Kidney epithelial cell (primary cell): ENCODE data around the gene CSNK2B. TPM values are rescaled to one million over a fixed set of nuclear protein-coding genes. Genes with fewer than 3 reads are reported as not detected.

Experiments used
- DNase-seq: peaks from one replicate; pipeline ENCODE4 v3.0.0-alpha.2; 2010; ENCODE audit warnings: low read depth
- H3K27me3 ChIP-seq: 2 replicates; pipeline ENCODE4 v1.6.0; 2011; ENCODE audit warnings: low read length; ENCODE audit not compliant: control insufficient read depth, insufficient read depth
- H3K36me3 ChIP-seq: 2 replicates; pipeline ENCODE4 v1.5.1; 2011; ENCODE audit warnings: low read length; ENCODE audit not compliant: control insufficient read depth, insufficient read depth
- H3K4me3 ChIP-seq: 2 replicates; pipeline ENCODE4 v1.5.1; 2011; ENCODE audit warnings: low read depth, mild to moderate bottlenecking, control low read depth, low read length
- total RNA-seq: library from RNA; depleted of rRNA; stranded (reverse); fragments of >200 nt; gene quantifications from 2 replicates; pipeline ENCODE4 v1.2.3, GENCODE V29; 2015
- TF ChIP-seq, protein P1 (sequence below): IDR thresholded peaks from 2 replicates; pipeline ENCODE4 v1.5.1; 2011; ENCODE audit warnings: mild to moderate bottlenecking, moderate library complexity, low read length, control low read depth, inconsistent platforms; ENCODE audit not compliant: insufficient read depth, poor library complexity, severe bottlenecking

The CSNK2B gene
- 366 and 405 TPM in 2 replicates for total RNA-seq

DNA sequence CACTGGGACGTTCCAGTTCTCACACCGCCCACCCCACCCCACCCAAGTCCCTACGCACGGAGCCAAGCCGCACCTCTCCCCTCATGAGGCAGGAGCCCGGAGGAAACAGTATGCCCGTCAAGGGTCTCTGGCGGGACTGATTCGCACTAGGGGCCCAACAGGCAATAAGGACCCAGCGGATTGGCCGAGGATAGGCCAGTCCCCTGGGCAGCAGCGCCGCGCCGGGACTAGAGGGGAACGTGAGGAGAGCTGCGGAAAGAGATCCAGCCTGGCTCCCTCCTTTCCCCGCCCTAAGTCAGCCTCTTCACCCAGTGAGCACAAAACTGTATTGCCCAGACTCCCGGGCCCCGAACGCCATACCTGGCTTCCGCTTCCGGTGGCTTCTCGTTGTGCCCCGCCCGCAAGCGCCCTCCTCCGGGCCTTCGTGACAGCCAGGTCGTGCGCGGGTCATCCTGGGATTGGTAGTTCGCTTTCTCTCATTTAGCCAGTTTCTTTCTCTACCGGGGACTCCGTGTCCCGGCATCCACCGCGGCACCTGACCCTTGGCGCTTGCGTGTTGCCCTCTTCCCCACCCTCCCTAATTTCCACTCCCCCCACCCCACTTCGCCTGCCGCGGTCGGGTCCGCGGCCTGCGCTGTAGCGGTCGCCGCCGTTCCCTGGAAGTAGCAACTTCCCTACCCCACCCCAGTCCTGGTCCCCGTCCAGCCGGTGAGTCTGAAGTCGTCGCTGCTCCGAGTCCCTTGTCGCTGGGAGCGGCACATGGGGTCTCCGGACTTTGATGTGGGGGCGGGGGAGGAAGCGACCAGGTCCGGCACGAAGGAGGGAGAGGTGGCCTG, at the start of gene CSNK2B:
CSNK2B (plus strand) TSS at position 580 of the 836 bp plus-strand sequence. CDS start 752 bp downstream, outside the sequence.
- H3K36me3 ChIP-seq, result peaks cover 10% of the 10 kb centered on the region
- TF ChIP-seq, protein P1, sequence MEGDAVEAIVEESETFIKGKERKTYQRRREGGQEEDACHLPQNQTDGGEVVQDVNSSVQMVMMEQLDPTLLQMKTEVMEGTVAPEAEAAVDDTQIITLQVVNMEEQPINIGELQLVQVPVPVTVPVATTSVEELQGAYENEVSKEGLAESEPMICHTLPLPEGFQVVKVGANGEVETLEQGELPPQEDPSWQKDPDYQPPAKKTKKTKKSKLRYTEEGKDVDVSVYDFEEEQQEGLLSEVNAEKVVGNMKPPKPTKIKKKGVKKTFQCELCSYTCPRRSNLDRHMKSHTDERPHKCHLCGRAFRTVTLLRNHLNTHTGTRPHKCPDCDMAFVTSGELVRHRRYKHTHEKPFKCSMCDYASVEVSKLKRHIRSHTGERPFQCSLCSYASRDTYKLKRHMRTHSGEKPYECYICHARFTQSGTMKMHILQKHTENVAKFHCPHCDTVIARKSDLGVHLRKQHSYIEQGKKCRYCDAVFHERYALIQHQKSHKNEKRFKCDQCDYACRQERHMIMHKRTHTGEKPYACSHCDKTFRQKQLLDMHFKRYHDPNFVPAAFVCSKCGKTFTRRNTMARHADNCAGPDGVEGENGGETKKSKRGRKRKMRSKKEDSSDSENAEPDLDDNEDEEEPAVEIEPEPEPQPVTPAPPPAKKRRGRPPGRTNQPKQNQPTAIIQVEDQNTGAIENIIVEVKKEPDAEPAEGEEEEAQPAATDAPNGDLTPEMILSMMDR, result no peak
- H3K4me3 ChIP-seq, result peak within 1 kb of the TSS; percentile 99
- peak; percentile 87 for DNase-seq
- H3K27me3 ChIP-seq, result no peaks in the 10 kb centered on the region

DNA sequence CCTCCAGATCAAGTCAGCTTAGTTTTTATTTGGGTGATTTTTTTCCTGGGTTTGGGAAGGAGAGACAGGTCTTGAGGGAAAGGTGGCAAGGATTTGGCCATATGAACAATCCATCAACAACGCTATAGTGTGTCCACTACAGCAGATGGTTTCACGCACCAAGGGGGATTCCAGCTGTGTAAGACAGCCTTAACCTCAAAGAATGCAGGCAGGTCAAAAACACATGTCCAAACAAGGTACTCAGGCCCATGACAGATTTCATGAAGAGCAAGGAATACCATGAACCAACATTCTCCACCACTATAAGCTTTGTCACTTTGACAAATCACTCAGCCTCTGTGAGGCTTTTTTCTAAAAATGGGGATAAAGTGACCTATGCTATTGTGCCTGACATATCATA, 48.9 kb upstream of the CSNK2B start:
- no peak for DNase-seq
- no peaks in the 10 kb centered on the region for H3K36me3 ChIP-seq

DNA sequence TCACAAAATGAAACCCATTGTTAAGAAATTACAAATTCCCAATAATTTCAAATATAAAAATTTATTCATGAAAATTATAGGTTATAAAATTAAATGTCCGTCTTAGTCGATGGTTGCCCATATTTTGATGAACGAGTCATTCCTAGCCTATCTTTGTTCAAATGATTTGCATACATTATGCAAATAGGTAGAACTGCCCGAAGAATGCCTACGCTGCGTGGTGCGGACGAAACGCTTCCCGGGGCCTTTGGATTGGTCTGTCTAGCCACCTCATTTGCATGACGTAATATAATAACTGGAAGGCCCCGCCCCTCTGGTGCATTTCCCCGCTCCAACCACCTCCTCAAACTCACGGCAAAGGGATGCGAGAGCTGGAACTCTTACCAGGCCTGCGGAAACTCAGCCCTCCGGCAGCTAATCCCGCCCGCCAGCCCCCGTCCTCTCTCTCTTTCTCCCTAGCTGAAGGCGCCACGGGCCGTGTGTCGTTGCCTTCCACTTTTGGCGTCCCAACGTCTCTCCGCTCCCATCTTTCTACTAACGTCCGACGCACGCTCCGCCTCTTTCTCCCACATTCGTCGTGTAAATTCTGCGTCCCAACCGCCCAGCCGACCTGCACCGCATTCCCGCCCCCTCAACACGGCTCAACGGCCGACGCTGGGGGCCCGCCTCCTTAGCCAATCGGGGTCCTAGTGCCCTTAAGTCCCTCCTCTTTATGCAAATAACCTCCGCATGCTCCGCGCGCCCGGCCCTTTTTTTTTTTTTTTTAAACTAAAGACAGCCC, 45.9 kb upstream of the CSNK2B start:
- no peaks in the 10 kb centered on the region for H3K27me3 ChIP-seq
- H3K4me3 ChIP-seq, result peak overlapping the region; percentile 84
- DNase-seq, result peak; percentile 93
- TF ChIP-seq, protein P1, result no peak
- peaks cover 2% of the 10 kb centered on the region for H3K36me3 ChIP-seq

More for the DNA sequence above, 48.9 kb upstream of the CSNK2B start:
- TF ChIP-seq, protein P1, result no peak
- Histone ChIP-seq H3K4me3 (no peak overlapping the region), H3K27me3 (no peaks in the 10 kb centered on the region)

DNA sequence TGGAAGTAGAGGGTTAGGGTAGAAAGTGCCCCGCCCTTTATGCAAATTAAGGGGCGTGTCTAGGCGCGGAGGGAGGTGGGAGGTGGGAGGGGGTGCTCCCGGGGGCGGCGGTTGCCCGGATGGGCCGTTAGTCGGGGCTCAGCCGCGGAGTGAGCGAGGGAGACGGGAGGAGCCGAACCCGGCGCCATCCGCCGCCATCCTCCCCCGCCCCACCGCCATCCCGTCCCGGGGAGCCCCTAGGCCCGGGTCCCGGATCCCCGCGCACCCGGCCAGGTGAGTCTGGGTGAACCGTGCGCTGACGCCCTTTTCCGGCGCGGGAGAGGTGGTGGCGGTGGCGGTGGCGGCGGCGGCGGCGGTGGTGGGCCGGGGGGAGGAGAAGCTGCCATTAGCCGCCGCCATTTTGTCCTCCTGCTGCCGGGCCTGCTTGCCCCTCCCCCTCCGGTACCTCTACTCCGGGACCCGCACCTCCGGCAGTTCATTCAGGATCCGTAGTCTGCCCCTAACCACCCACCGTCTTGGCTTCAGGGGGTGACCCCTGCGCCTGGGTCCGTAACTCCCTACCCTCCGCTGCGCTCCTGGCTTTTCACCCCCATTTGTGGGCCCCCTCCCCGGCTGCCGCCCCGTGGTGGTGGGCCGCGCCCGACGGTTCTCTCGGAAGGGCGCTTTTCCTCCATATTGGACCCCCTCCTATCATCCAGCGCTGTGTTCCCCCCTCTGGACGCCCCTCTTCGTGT, 45.1 kb upstream of the CSNK2B start, which contains the start of gene PRRC2A:
PRRC2A (plus strand) TSS at position 130 of the 734 bp plus-strand sequence. CDS start 2,075 bp downstream, outside the sequence.
- Histone ChIP-seq H3K27me3 (no peaks in the 10 kb centered on the region), H3K4me3 (peak within 1 kb of the TSS; percentile 100), H3K36me3 (peaks cover 6% of the 10 kb centered on the region)
- TF ChIP-seq, protein P1, result no peak
- DNase-seq, result no peak

DNA sequence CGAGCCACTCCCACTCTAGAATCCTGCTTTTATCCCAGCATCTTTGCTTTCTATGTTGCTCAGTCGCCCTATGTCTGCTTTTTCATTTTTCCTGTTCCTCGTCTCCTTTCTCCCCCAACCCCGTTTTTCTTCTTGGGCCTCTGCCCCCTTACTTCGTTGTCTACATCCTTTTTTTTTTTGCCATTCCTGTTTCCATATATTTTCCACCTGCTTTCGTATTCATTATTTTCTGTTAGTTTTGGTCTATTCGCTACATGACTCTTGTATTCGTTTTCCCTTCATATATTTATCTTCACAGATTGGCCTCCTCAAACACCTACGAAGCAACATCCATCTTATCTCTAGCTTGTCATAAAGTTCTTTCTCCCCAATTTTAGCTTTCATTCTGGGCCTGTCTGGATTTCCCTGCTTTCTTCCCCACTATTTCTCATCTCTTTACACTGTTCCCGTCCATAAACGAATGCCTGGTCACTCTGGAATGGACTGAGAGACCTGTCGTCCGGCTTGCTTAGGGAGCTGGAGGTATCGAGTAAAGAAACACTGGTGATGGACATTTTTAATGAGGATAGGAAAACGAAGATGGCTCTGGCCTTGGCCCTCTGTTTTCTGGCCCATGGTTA, 44.5 kb upstream of the CSNK2B start:
- DNase-seq, result no peak
- Histone ChIP-seq H3K27me3 (no peaks in the 10 kb centered on the region), H3K36me3 (peaks cover 7% of the 10 kb centered on the region), H3K4me3 (peak overlapping the region; percentile 100)
- TF ChIP-seq, protein P1, result no peak
